Liver (tissue), 9 donors: Measurements from ENCODE around the gene CENPX. TPM values are rescaled to one million over a fixed set of nuclear protein-coding genes. Genes with fewer than 3 reads are reported as not detected.

Experiments
- DNase-seq: peaks from one replicate; pipeline ENCODE4 v3.0.0-alpha.2; 2017; ENCODE audit warnings: low spot score
- H3K27ac ChIP-seq, 2 donors: one replicate each; pipeline ENCODE4 v1.7.0; 2013; ENCODE audit warnings: inconsistent platforms in 2 of 2, low read length in 2 of 2, control low read depth in 1 of 2, low read depth in 1 of 2, mild to moderate bottlenecking in 1 of 2
- H3K27me3 ChIP-seq, 4 donors: one replicate each; pipeline versions ENCODE4 v1.6.1 to v1.7.0; 2013; ENCODE audit warnings: low read length in 3 of 4, inconsistent platforms in 1 of 4, mild to moderate bottlenecking in 1 of 4, moderate library complexity in 1 of 4; ENCODE audit not compliant: control insufficient read depth in 4 of 4, insufficient read depth in 4 of 4
- H3K36me3 ChIP-seq, 4 donors: one replicate each; pipeline versions ENCODE4 v1.6.1 to v1.7.0; 2013; ENCODE audit warnings: low read length in 3 of 4, mild to moderate bottlenecking in 3 of 4, low read depth in 1 of 4, moderate library complexity in 1 of 4; ENCODE audit not compliant: control insufficient read depth in 4 of 4, insufficient read depth in 3 of 4
- H3K4me1 ChIP-seq, 4 donors: one replicate each; pipeline versions ENCODE4 v1.6.1 to v1.7.0; 2013; ENCODE audit warnings: low read length in 3 of 4, mild to moderate bottlenecking in 3 of 4, moderate library complexity in 1 of 4; ENCODE audit not compliant: control insufficient read depth in 4 of 4, insufficient read depth in 4 of 4
- H3K4me3 ChIP-seq, 3 donors: one replicate each; pipeline versions ENCODE4 v1.6.1 to v1.7.0; 2013; ENCODE audit warnings: low read length in 3 of 3, control low read depth in 1 of 3, low read depth in 1 of 3, mild to moderate bottlenecking in 1 of 3
- H3K9ac ChIP-seq, 2 donors: one replicate each; pipeline ENCODE4 v1.7.0; 2013; ENCODE audit warnings: low read length in 2 of 2, mild to moderate bottlenecking in 2 of 2, moderate library complexity in 2 of 2, control low read depth in 1 of 2, low read depth in 1 of 2
- H3K9me3 ChIP-seq, 4 donors: one replicate each; pipeline versions ENCODE4 v1.6.1 to v1.7.0; 2013; ENCODE audit warnings: low read length in 3 of 4; ENCODE audit not compliant: control insufficient read depth in 4 of 4
- ATF3 ChIP-seq: IDR thresholded peaks from 2 replicates; pipeline ENCODE4 v1.6.1; 2016; ENCODE audit warnings: antibody characterized with exemption
- CTCF ChIP-seq: fragments of 150-350 bp; IDR thresholded peaks from 2 replicates; pipeline ENCODE4 v1.5.1; 2017; ENCODE audit warnings: improper control_type of control experiment, low read depth, low read length; ENCODE audit not compliant: missing input control
- EGR1 ChIP-seq, 2 donors: IDR thresholded peaks; 2 replicates each; pipeline ENCODE4 v1.6.1; 2016 to 2018; ENCODE audit warnings: antibody characterized with exemption in 2 of 2, low read depth in 2 of 2
- FOXA1 ChIP-seq: IDR thresholded peaks from 2 replicates; pipeline ENCODE4 v1.6.1; 2016; ENCODE audit warnings: antibody characterized with exemption
- FOXA2 ChIP-seq: IDR thresholded peaks from 2 replicates; pipeline ENCODE4 v1.6.1; 2016; ENCODE audit warnings: antibody characterized with exemption
- GABPA ChIP-seq, 2 donors: IDR thresholded peaks in 1 of 2; conservative IDR thresholded peaks in 1 of 2; 2 replicates each; pipeline ENCODE4 v1.6.1; 2016; ENCODE audit warnings: antibody characterized with exemption in 2 of 2, mild to moderate bottlenecking in 1 of 2, moderate library complexity in 1 of 2
- HNF4A ChIP-seq, 2 donors: conservative IDR thresholded peaks; 2 replicates each; pipeline ENCODE4 v1.6.1; 2016; ENCODE audit warnings: antibody characterized with exemption in 2 of 2, mild to moderate bottlenecking in 2 of 2
- HNF4G ChIP-seq: IDR thresholded peaks from 2 replicates; pipeline ENCODE4 v1.6.1; 2016; ENCODE audit warnings: antibody characterized with exemption
- JUND ChIP-seq, 2 donors: IDR thresholded peaks; 2 replicates each; pipeline ENCODE4 v1.6.1; 2016; ENCODE audit warnings: antibody characterized with exemption in 2 of 2
- MAX ChIP-seq: IDR thresholded peaks from 2 replicates; pipeline ENCODE4 v1.6.1; 2016; ENCODE audit warnings: antibody characterized with exemption
- RAD21 ChIP-seq, 2 donors: IDR thresholded peaks; 2 replicates each; pipeline ENCODE4 v1.6.1; 2016; ENCODE audit warnings: antibody characterized with exemption in 2 of 2, mild to moderate bottlenecking in 2 of 2
- REST ChIP-seq: IDR thresholded peaks from 2 replicates; pipeline ENCODE4 v1.6.1; 2016; ENCODE audit warnings: antibody characterized with exemption, mild to moderate bottlenecking
- RXRA ChIP-seq, 2 donors: IDR thresholded peaks; 2 replicates each; pipeline ENCODE4 v1.6.1; 2017 to 2018; ENCODE audit warnings: antibody characterized with exemption in 2 of 2, mild to moderate bottlenecking in 1 of 2
- SP1 ChIP-seq: IDR thresholded peaks from 2 replicates; pipeline ENCODE4 v1.6.1; 2018; ENCODE audit warnings: antibody characterized with exemption, mild to moderate bottlenecking
- TAF1 ChIP-seq: conservative IDR thresholded peaks from 2 replicates; pipeline ENCODE4 v1.6.1; 2016; ENCODE audit warnings: antibody characterized with exemption, mild to moderate bottlenecking
- ZBTB33 ChIP-seq: IDR thresholded peaks from 2 replicates; pipeline ENCODE4 v1.6.1; 2016; ENCODE audit warnings: antibody characterized with exemption
- WGBS: extraction: QIAGEN DNeasy Blood & Tissue Kit; methylation state at CpG from one replicate; pipeline ENCODE4 v1.1.7; 2013; 5-methylcytosine and 5-hydroxymethylcytosine counted together
- polyA plus RNA-seq, 2 donors: library from polyadenylated mRNA; stranded (reverse) in 1 of 2; unstranded in 1 of 2; fragments of 200-250 nt in 1 of 2; fragments of >200 nt in 1 of 2; fragmentation: Nextera tagmentation in 1 of 2; extraction: Ambion mirVana in 1 of 2; gene quantifications; one replicate each; pipeline versions ENCODE4 v1.2.1 to v1.2.3, GENCODE V29; 2013 to 2015
- total RNA-seq, 2 donors: library from RNA; depleted of rRNA; stranded (reverse); fragments of >200 nt; gene quantifications; one replicate each; pipeline ENCODE4 v1.2.3, GENCODE V29; 2014
- donor health status: healthy.
- donor health status: healthy.
- donor health status: healthy.
- donor health status: healthy.
- donor health status: healthy.

The CENPX gene
- total and polyA plus RNA-seq, 4 donors: 22.5 to 83.9 (median 44.9) TPM

- no peak for TF ChIP-seq CTCF
These were observed 8.2 kb downstream of the CENPX start (continued) for GRCh38 chr17:82014432-82014831.

GRCh38 chr17:82013772-82014321 is 8.8 kb downstream of the CENPX start:
- no peak for DNase-seq
- peaks cover 0 to 9% (median 3%) of the 10 kb centered on the region in 4 donors for H3K36me3 ChIP-seq
- H3K27me3 ChIP-seq: no peaks in the 10 kb centered on the region
- no peak overlapping the region for H3K4me3 ChIP-seq
- H3K9me3 ChIP-seq: no peaks in the 10 kb centered on the region
- H3K27ac ChIP-seq: no peak overlapping the region
- H3K9ac ChIP-seq: no peak overlapping the region
- TF ChIP-seq SP1 (no peak), FOXA2 (no peak), CTCF (no peak), GABPA (IDR thresholded peaks at IDR 0.05 in 1 of 2, conservative IDR thresholded peaks at IDR 0.05 in 1 of 2) (no peak), MAX (no peak), FOXA1 (no peak), HNF4G (no peak), EGR1 (IDR thresholded peaks at IDR 0.05; ENCODE audit: low read depth in 2 of 2) (no peak), HNF4A (conservative IDR thresholded peaks at IDR 0.05) (no peak), RXRA (IDR thresholded peaks at IDR 0.05) (no peak), TAF1 (no peak), REST (no peak), ZBTB33 (no peak), ATF3 (no peak), RAD21 (IDR thresholded peaks at IDR 0.05) (no peak), JUND (IDR thresholded peaks at IDR 0.05) (no peak)
- no peaks in the 10 kb centered on the region for H3K4me1 ChIP-seq
- WGBS: 83% methylated on average over 16 of the region's 16 CpGs
